IMR-90 (cell line): ENCODE measurements around the gene MCRIP2. TPM values are rescaled to one million over a fixed set of nuclear protein-coding genes. Genes with fewer than 3 reads are reported as not detected.

ENCODE experiments used
- ATAC-seq: fragments of 200-7000 bp; cut with Tn5 transposase; 2 replicates; pipeline ENCODE4 v1.9.1; 2020; ENCODE audit warnings: low read depth, mild to moderate bottlenecking, moderate library complexity
- BruUV-seq: library from RNA; stranded (reverse); fragments of 400-500 nt; replicated peaks from 2 replicates; lab custom pipeline; 2021; lab: Mats Ljungman, UMichigan
- CTCF ChIA-PET: fragments of 300-600 bp; formaldehyde crosslinking; extraction: SDS; loops from one replicate; lab custom pipeline; 2021; ENCODE audit warnings: antibody characterized with exemption; lab: Yijun Ruan, JAX
- POLR2A ChIA-PET: fragments of 300-600 bp; sonication (Branson Sonifier 250); formaldehyde crosslinking; loops from one replicate; lab custom pipeline; 2022; ENCODE audit warnings: antibody characterized with exemption; ENCODE audit not compliant: unreplicated experiment; lab: Charles Lee
- DNase-seq: peaks from one replicate; pipeline ENCODE4 v3.0.0; 2013
- H2AFZ ChIP-seq: replicated peaks from 2 replicates; pipeline ENCODE3; 2013; ENCODE audit warnings: low read length, mild to moderate bottlenecking; ENCODE audit not compliant: poor library complexity
- H2AK5ac ChIP-seq: 2 replicates; pipeline ENCODE4 v1.6.1; 2013; ENCODE audit warnings: low read depth, low read length, inconsistent platforms
- H2AK9ac ChIP-seq: replicated peaks from 2 replicates; pipeline ENCODE3; 2013; ENCODE audit warnings: mild to moderate bottlenecking, low read depth, low read length, moderate library complexity; ENCODE audit not compliant: poor library complexity
- H2BK120ac ChIP-seq: 2 replicates; pipeline ENCODE4 v1.6.1; 2013; ENCODE audit warnings: low read depth, low read length, inconsistent platforms
- H2BK15ac ChIP-seq: 3 replicates; pipeline ENCODE4 v1.6.1; 2013; ENCODE audit warnings: low read depth, low read length, inconsistent platforms
- H2BK20ac ChIP-seq: 2 replicates; pipeline ENCODE4 v1.6.1; 2013; ENCODE audit warnings: low read depth, mild to moderate bottlenecking, inconsistent platforms, low read length, moderate library complexity
- H2BK5ac ChIP-seq: 2 replicates; pipeline ENCODE4 v1.6.1; 2013; ENCODE audit warnings: mild to moderate bottlenecking, low read depth, low read length, inconsistent platforms; ENCODE audit not compliant: poor library complexity, severe bottlenecking
- H3K14ac ChIP-seq: replicated peaks from 2 replicates; pipeline ENCODE4 v1.6.1; 2013; ENCODE audit warnings: low read depth, low read length, inconsistent platforms
- H3K18ac ChIP-seq: 2 replicates; pipeline ENCODE4 v1.6.1; 2013; ENCODE audit warnings: low read depth, low read length, control low read depth
- H3K23ac ChIP-seq: 2 replicates; pipeline ENCODE4 v1.6.1; 2013; ENCODE audit warnings: low read depth, low read length, inconsistent platforms
- H3K27ac ChIP-seq: 2 replicates; pipeline ENCODE4 v1.5.1; 2013; ENCODE audit warnings: mild to moderate bottlenecking, control low read depth, low read length; ENCODE audit not compliant: insufficient read depth
- H3K27me3 ChIP-seq: 2 replicates; pipeline ENCODE4 v1.6.1; 2013; ENCODE audit warnings: low read length; ENCODE audit not compliant: control insufficient read depth, insufficient read depth
- H3K36me3 ChIP-seq: 2 replicates; pipeline ENCODE4 v1.6.1; 2013; ENCODE audit warnings: low read length, mixed read lengths; ENCODE audit not compliant: control insufficient read depth, insufficient read depth
- H3K4ac ChIP-seq: 2 replicates; pipeline ENCODE4 v1.6.1; 2013; ENCODE audit warnings: low read depth, low read length, inconsistent platforms
- H3K4me1 ChIP-seq: 2 replicates; pipeline ENCODE4 v1.6.1; 2013; ENCODE audit warnings: low read length, mixed read lengths; ENCODE audit not compliant: control insufficient read depth, insufficient read depth
- H3K4me2 ChIP-seq: 2 replicates; pipeline ENCODE4 v1.6.1; 2013; ENCODE audit warnings: low read depth, mild to moderate bottlenecking, control low read depth, low read length, moderate library complexity
- H3K4me3 ChIP-seq: 2 replicates; pipeline ENCODE4 v1.5.1; 2013; ENCODE audit warnings: low read depth, mild to moderate bottlenecking, control low read depth, low read length, moderate library complexity; ENCODE audit not compliant: insufficient read depth
- H3K56ac ChIP-seq: 2 replicates; pipeline ENCODE4 v1.6.1; 2013; ENCODE audit warnings: low read length, inconsistent platforms; ENCODE audit not compliant: insufficient read depth; ENCODE audit errors: extremely low read depth
- H3K79me1 ChIP-seq, 2 experiments: 2 replicates each; pipeline ENCODE4 v1.6.1; 2013; ENCODE audit warnings: low read length in 2 of 2, inconsistent platforms in 1 of 2, low read depth in 1 of 2
- H3K9ac ChIP-seq: 2 replicates; pipeline ENCODE4 v1.6.1; 2013; ENCODE audit warnings: low read depth, low read length, control low read depth
- H3K9me1 ChIP-seq: 2 replicates; pipeline ENCODE4 v1.6.1; 2013; ENCODE audit warnings: low read length, inconsistent platforms; ENCODE audit not compliant: insufficient read depth
- H3K9me3 ChIP-seq: 2 replicates; pipeline ENCODE4 v1.6.1; 2013; ENCODE audit warnings: low read length; ENCODE audit not compliant: control insufficient read depth, insufficient read depth
- H4K20me1 ChIP-seq: 2 replicates; pipeline ENCODE4 v1.6.1; 2013; ENCODE audit warnings: low read length, inconsistent platforms; ENCODE audit not compliant: insufficient read depth
- H4K5ac ChIP-seq: 2 replicates; pipeline ENCODE4 v1.6.1; 2013; ENCODE audit warnings: mild to moderate bottlenecking, low read depth, low read length, control low read depth
- H4K8ac ChIP-seq, 2 experiments: 2 replicates each; pipeline ENCODE4 v1.6.1; 2013; ENCODE audit warnings: low read depth in 2 of 2, low read length in 2 of 2, control low read depth in 1 of 2, inconsistent platforms in 1 of 2
- H4K91ac ChIP-seq: 2 replicates; pipeline ENCODE4 v1.6.1; 2013; ENCODE audit warnings: low read depth, low read length, inconsistent platforms; ENCODE audit not compliant: insufficient read depth
- BHLHE40 ChIP-seq: fragments of 150-350 bp; IDR thresholded peaks from 2 replicates; pipeline ENCODE4 v1.6.1; 2016; ENCODE audit warnings: mild to moderate bottlenecking, low read depth, low read length
- CHD1 ChIP-seq: IDR thresholded peaks from 2 replicates; pipeline ENCODE4 v1.6.1; 2012; ENCODE audit warnings: low read depth, low read length, improper control_type of control experiment
- FOS ChIP-seq: fragments of 150-350 bp; IDR thresholded peaks from 2 replicates; pipeline ENCODE4 v1.6.1; 2016; ENCODE audit warnings: low read depth, low read length
- MAFK ChIP-seq: IDR thresholded peaks from 2 replicates; pipeline ENCODE4 v1.6.1; 2012; ENCODE audit warnings: low read depth, low read length, improper control_type of control experiment
- MAZ ChIP-seq: IDR thresholded peaks from 2 replicates; pipeline ENCODE4 v1.6.1; 2012; ENCODE audit warnings: low read depth, mild to moderate bottlenecking, low read length, improper control_type of control experiment, moderate library complexity, borderline replicate concordance
- MXI1 ChIP-seq: IDR thresholded peaks from 2 replicates; pipeline ENCODE4 v1.6.1; 2012; ENCODE audit warnings: low read depth, mild to moderate bottlenecking, low read length, moderate library complexity, borderline replicate concordance
- POLR2A ChIP-seq: IDR thresholded peaks from 2 replicates; pipeline ENCODE4 v1.6.1; 2012; ENCODE audit warnings: mild to moderate bottlenecking, low read depth, low read length
- RAD21 ChIP-seq: IDR thresholded peaks from 2 replicates; pipeline ENCODE4 v1.6.1; 2012; ENCODE audit warnings: low read length, improper control_type of control experiment
- RFX5 ChIP-seq: IDR thresholded peaks from 2 replicates; pipeline ENCODE4 v1.8.0; 2012; ENCODE audit warnings: low read depth, mild to moderate bottlenecking, low read length, moderate library complexity
- SMC3 ChIP-seq: fragments of 150-350 bp; IDR thresholded peaks from 2 replicates; pipeline ENCODE4 v1.6.1; 2016; ENCODE audit warnings: low read depth, mild to moderate bottlenecking, antibody characterized with exemption, low read length, moderate library complexity
- WGBS, 2 experiments: methylation state at CpG; one replicate each; pipeline versions ENCODE4 v1.1.5 to v1.1.7; 2013; ENCODE audit warnings: missing lambda C conversion rate in 2 of 2; ENCODE audit not compliant: insufficient read length in 1 of 2; ENCODE audit errors: extremely low coverage in 2 of 2; 5-methylcytosine and 5-hydroxymethylcytosine counted together
- dilution Hi-C: fragments of 300-500 bp; cut with HindIII; formaldehyde crosslinking; loops from one replicate; pipeline ENCODE4 v1.14.3; 2018; ENCODE audit warnings: low sequenced_read_pairs; ENCODE audit not compliant: unreplicated experiment
- in situ Hi-C: fragments of 300-500 bp; cut with MboI; formaldehyde crosslinking; loops from 3 replicates; pipeline ENCODE4 v1.14.3; 2019; ENCODE audit warnings: low sequenced_read_pairs, inconsistent platforms, mixed read lengths
- intact Hi-C: fragments of 100-400 bp; cut with micrococcal nuclease; formaldehyde crosslinking; loops from 2 replicates; pipeline ENCODE4 v1.10.0; 2022
- polyA plus RNA-seq, 3 experiments: library from polyadenylated mRNA; depleted of rRNA; stranded (reverse); fragments of >200 nt; gene quantifications; 2 replicates each; pipeline ENCODE4 v1.2.3, GENCODE V29; 2012; ENCODE audit warnings: low replicate concordance in 1 of 3
- total RNA-seq: library from RNA; depleted of rRNA; stranded (reverse); fragments of >200 nt; gene quantifications from 2 replicates; pipeline ENCODE4 v1.2.3, GENCODE V29; 2012
- TF ChIP-seq, protein P1 (sequence below): conservative IDR thresholded peaks from 2 replicates; pipeline ENCODE4 v1.5.1; 2012; ENCODE audit warnings: mild to moderate bottlenecking, low read depth, low read length, improper control_type of control experiment
- TF ChIP-seq, protein P2 (sequence below): fragments of 150-350 bp; IDR thresholded peaks from 2 replicates; pipeline ENCODE4 v1.6.1; 2016; ENCODE audit warnings: low read depth, mild to moderate bottlenecking, low read length, moderate library complexity, borderline replicate concordance

The MCRIP2 gene
- total and polyA plus RNA-seq, 2 of the 4 experiments (the other 2 are of a cell fraction), result 6.3 to 19.6 TPM

DNA sequence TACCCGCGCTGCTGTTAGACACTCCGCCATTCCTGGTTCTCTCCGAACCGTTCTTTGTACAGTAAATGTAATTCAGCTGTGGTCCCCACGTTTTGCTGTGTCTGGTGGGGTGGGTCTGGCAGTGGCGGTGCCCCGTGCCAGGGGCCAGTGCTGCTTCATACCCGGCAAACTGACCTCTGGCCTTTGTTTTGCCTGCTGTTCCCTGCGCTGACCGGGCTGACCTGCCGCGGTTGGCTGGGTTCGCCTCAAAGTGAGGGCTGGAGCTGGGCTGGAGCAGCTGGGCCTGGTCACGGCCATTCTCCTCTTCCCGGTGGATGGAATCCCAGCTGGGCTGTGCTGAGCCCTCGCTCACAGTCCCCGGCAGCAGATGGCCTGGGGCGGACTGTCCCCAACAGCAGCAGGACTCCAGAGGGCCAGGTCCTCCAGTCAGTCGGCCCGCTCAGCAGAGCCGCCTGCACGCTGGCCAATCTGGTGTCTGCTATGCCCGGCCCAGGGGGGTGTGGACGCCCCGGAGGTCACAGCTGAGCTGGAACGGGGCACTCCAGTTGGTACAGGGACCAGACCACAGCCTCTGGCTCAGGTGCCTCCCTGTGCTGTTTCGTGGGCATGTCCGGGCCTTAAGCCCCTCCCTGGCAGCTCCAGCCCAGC is 12.3 kb upstream of the MCRIP2 start:
- no peak overlapping the region for H3K4me3 ChIP-seq
- no peak overlapping the region for H4K5ac ChIP-seq
- intact Hi-C loops, result no loop called here
- H2BK20ac ChIP-seq, result no peak overlapping the region
- peaks cover 6 to 29% of the 10 kb centered on the region in 2 experiments; a peak in 2 of 4 replicates for H3K79me1 ChIP-seq
- H3K9me1 ChIP-seq, result no peaks in the 10 kb centered on the region; the same call in 1 of the 2 replicates
- no peaks in the 10 kb centered on the region for H3K27me3 ChIP-seq
- no peak overlapping the region for H2BK5ac ChIP-seq
- in situ Hi-C loops, result no loop called here
- no peak overlapping the region for H3K4me2 ChIP-seq
- no peak overlapping the region; the same call in 1 of the 2 replicates for H3K4ac ChIP-seq
- WGBS, 2 experiments, result 64% methylated on average over 14 of the region's 29 CpGs; no CpG with 5 or more reads in 1 of the 2 experiments
- no TSS peak for BruUV-seq
- ChIA-PET CTCF (no interaction called here), POLR2A (no interaction called here)
- no peak overlapping the region for H3K9ac ChIP-seq
- dilution Hi-C loops, result no loop called here
- no peak overlapping the region for H4K8ac ChIP-seq
- H3K27ac ChIP-seq, result no peak overlapping the region
- H4K20me1 ChIP-seq, result 0 out of 2 replicates have a peak, but pooled peaks cover 3% of the 10 kb centered on the region
- peaks cover 18% of the 10 kb centered on the region; the same call in 1 of the 2 replicates for H3K36me3 ChIP-seq
- no peak overlapping the region for H2BK120ac ChIP-seq
- H3K9me3 ChIP-seq, result no peaks in the 10 kb centered on the region
- H3K56ac ChIP-seq, result no peak overlapping the region
- peak overlapping the region; percentile 71 for H2AK9ac ChIP-seq
- no peak overlapping the region; the same call in 1 of the 2 replicates for H4K91ac ChIP-seq
- no peak for TF ChIP-seq POLR2A
- no peak for TF ChIP-seq BHLHE40
- TF ChIP-seq MXI1, result no peak
- no peak for TF ChIP-seq MAFK
- no peak for TF ChIP-seq RFX5
- no peak for TF ChIP-seq CHD1
- TF ChIP-seq SMC3, result no peak
- no peak for TF ChIP-seq RAD21
- no peak for TF ChIP-seq FOS
- TF ChIP-seq, protein P1, sequence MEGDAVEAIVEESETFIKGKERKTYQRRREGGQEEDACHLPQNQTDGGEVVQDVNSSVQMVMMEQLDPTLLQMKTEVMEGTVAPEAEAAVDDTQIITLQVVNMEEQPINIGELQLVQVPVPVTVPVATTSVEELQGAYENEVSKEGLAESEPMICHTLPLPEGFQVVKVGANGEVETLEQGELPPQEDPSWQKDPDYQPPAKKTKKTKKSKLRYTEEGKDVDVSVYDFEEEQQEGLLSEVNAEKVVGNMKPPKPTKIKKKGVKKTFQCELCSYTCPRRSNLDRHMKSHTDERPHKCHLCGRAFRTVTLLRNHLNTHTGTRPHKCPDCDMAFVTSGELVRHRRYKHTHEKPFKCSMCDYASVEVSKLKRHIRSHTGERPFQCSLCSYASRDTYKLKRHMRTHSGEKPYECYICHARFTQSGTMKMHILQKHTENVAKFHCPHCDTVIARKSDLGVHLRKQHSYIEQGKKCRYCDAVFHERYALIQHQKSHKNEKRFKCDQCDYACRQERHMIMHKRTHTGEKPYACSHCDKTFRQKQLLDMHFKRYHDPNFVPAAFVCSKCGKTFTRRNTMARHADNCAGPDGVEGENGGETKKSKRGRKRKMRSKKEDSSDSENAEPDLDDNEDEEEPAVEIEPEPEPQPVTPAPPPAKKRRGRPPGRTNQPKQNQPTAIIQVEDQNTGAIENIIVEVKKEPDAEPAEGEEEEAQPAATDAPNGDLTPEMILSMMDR, result no peak
- TF ChIP-seq, protein P2, sequence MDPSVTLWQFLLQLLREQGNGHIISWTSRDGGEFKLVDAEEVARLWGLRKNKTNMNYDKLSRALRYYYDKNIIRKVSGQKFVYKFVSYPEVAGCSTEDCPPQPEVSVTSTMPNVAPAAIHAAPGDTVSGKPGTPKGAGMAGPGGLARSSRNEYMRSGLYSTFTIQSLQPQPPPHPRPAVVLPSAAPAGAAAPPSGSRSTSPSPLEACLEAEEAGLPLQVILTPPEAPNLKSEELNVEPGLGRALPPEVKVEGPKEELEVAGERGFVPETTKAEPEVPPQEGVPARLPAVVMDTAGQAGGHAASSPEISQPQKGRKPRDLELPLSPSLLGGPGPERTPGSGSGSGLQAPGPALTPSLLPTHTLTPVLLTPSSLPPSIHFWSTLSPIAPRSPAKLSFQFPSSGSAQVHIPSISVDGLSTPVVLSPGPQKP, result no peak
- TF ChIP-seq MAZ, result no peak
- no peak overlapping the region for H3K23ac ChIP-seq
- no peak overlapping the region for H2AK5ac ChIP-seq
- H3K18ac ChIP-seq, result no peak overlapping the region
- no peak overlapping the region for H2BK15ac ChIP-seq
- H2AFZ ChIP-seq, result no peak overlapping the region
- DNase-seq (no peak), ATAC-seq (no peak)
- peaks cover 25% of the 10 kb centered on the region for H3K4me1 ChIP-seq
- no peak overlapping the region for H3K14ac ChIP-seq
